ENCODE data around the gene SLC25A1.

Gene SLC25A1

DNA sequence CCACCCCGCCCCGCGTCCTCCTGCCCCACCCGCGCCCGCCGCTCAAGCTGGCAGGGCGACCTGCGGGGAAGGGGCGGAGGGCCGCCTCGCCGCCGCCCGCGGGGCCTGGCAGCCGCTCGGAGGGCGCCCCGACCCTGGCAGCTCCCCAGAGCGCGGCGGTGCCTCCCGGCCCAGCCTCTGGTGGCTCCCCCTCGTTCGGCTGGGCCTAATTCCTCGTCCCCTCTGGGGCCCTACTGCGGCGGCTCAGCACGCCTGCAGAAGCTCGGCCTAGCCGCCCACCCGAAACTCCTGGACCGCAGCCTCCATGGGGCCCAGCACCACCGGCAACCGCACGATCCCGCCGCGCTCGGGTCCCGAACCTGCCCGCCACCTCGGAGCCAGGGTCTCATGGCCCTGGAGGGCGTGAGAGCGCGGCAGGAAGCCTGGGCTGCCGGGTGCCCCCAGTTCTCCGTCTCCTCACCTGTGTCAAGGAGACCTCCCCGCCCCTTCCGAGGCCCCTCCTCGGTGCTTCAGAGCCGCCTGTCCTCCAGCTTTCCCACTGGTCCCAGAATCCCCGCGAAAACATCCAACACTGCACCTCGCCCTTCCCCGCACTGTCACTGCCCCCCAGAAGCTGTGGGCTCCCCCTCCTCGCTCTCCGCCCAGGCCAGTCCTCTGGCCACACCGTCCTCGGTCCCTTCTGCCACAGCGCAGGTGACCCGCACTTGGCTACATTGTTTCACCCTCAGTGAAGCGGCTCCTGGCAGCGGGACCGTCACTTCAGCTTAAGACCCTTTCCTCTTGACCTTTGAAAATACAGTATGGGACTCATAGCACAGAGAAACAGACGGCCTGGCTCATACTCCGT lies 27.8 kb downstream of the SLC25A1 start:
- H3K14ac ChIP-seq (ENCODE audit: low read length in 2 of 2): peak overlapping the region in 1 of 2 experiments; percentile 71
- no peak overlapping the region for H2BK5ac ChIP-seq (ENCODE audit: low read depth, low read length, poor library complexity, severe bottlenecking)
- peaks cover 14% of the 10 kb centered on the region for H3K9me3 ChIP-seq (ENCODE audit: control insufficient read depth, low read length)
- DNase-seq: no peak
- H2AFZ ChIP-seq (ENCODE audit: low read depth, low read length): no peak overlapping the region
- H4K91ac ChIP-seq (ENCODE audit: low read length): no peak overlapping the region
- peaks cover 7% of the 10 kb centered on the region for H3K4me1 ChIP-seq (ENCODE audit: control insufficient read depth, insufficient read depth, low read depth, low read length)
- no peak overlapping the region for H3K18ac ChIP-seq (ENCODE audit: low read depth in 1 of 2, low read length in 2 of 2)
- no peak overlapping the region for H2BK15ac ChIP-seq (ENCODE audit: low read depth, poor library complexity, severe bottlenecking)
- no peak overlapping the region for H3K9ac ChIP-seq (ENCODE audit: low read length)
- H3K23ac ChIP-seq (ENCODE audit: low read length in 2 of 2): no peak overlapping the region
- no peaks in the 10 kb centered on the region for H3K36me3 ChIP-seq (ENCODE audit: control insufficient read depth in 1 of 2, insufficient read depth in 2 of 2, low read depth in 1 of 2, low read length in 2 of 2)
- H3K79me1 ChIP-seq (replicated peaks; ENCODE audit: low read length, poor library complexity, severe bottlenecking): no peaks in the 10 kb centered on the region
- H4K8ac ChIP-seq (ENCODE audit: low read length): no peak overlapping the region
- no peak overlapping the region for H3K27ac ChIP-seq (ENCODE audit: low read length, poor library complexity, severe bottlenecking)
- WGBS: 24% methylated on average over 61 of the region's 68 CpGs
- no peak overlapping the region for H2BK120ac ChIP-seq (ENCODE audit: low read depth, low read length)
- H3K4me3 ChIP-seq (ENCODE audit: insufficient read depth in 1 of 2, low read depth in 1 of 2, low read length in 2 of 2): no peak overlapping the region
- no peak overlapping the region for H3K4ac ChIP-seq (ENCODE audit: low read depth in 1 of 2, low read length in 2 of 2)
- no peak overlapping the region for H2AK5ac ChIP-seq (ENCODE audit: low read length, severe bottlenecking)
- no peak overlapping the region for H2BK12ac ChIP-seq (ENCODE audit: low read length in 2 of 2)
- H3K27me3 ChIP-seq (ENCODE audit: control insufficient read depth in 1 of 2, insufficient read depth in 1 of 2, low read length in 2 of 2): peaks cover 67 to 69% of the 10 kb centered on the region in 2 experiments
- no peak overlapping the region for H3K4me2 ChIP-seq (ENCODE audit: low read length, poor library complexity, severe bottlenecking)

DNA sequence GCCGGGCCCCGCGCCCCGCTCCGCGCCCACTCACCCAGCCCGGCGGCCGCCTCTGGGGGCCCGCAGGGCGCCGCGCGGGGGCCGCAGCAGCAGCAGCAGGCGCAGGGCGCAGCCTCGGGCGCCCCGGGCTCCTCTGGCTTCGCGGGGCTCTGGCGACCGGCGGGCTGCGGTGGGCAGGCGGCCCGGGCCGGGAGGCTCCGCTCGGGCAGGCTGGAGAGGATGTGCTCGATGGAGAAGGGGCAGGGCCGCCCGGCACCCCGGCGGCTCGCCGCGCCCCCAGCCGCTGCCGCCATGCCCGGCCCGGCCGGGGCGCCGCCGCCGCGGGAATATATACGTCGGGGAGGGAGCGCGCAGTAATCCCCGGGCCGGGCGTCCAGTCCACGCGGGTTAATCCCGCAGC lies 28.5 kb downstream of the SLC25A1 start, which contains the start of gene GSC2:
TSS of gene GSC2 (minus strand) at position 302 of the 400 bp plus-strand sequence. CDS start at position 293, 9 bp downstream.
- Histone ChIP-seq H2AK5ac (ENCODE audit: low read length, severe bottlenecking) (no peak within 1 kb of the TSS), H2BK12ac (ENCODE audit: low read length in 2 of 2) (no peak within 1 kb of the TSS), H3K27me3 (ENCODE audit: control insufficient read depth in 1 of 2, insufficient read depth in 1 of 2, low read length in 2 of 2) (peaks cover 63 to 64% of the 10 kb centered on the region in 2 experiments), H3K18ac (ENCODE audit: low read depth in 1 of 2, low read length in 2 of 2) (no peak within 1 kb of the TSS), H3K4me3 (ENCODE audit: insufficient read depth in 1 of 2, low read depth in 1 of 2, low read length in 2 of 2) (no peak within 1 kb of the TSS), H2BK15ac (ENCODE audit: low read depth, poor library complexity, severe bottlenecking) (no peak within 1 kb of the TSS), H3K27ac (ENCODE audit: low read length, poor library complexity, severe bottlenecking) (no peak within 1 kb of the TSS), H4K8ac (ENCODE audit: low read length) (no peak within 1 kb of the TSS), H3K79me1 (replicated peaks; ENCODE audit: low read length, poor library complexity, severe bottlenecking) (no peaks in the 10 kb centered on the region), H3K36me3 (ENCODE audit: control insufficient read depth in 1 of 2, insufficient read depth in 2 of 2, low read depth in 1 of 2, low read length in 2 of 2) (no peaks in the 10 kb centered on the region), H2AFZ (ENCODE audit: low read depth, low read length) (no peak within 1 kb of the TSS), H3K4me1 (ENCODE audit: control insufficient read depth, insufficient read depth, low read depth, low read length) (peaks cover 7% of the 10 kb centered on the region), H3K23ac (ENCODE audit: low read length in 2 of 2) (no peak within 1 kb of the TSS), H4K91ac (ENCODE audit: low read length) (no peak within 1 kb of the TSS), H3K9me3 (ENCODE audit: control insufficient read depth, low read length) (peaks cover 14% of the 10 kb centered on the region), H3K4me2 (ENCODE audit: low read length, poor library complexity, severe bottlenecking) (peak within 1 kb of the TSS; percentile 28), H3K4ac (ENCODE audit: low read depth in 1 of 2, low read length in 2 of 2) (no peak within 1 kb of the TSS), H2BK120ac (ENCODE audit: low read depth, low read length) (no peak within 1 kb of the TSS), H2BK5ac (ENCODE audit: low read depth, low read length, poor library complexity, severe bottlenecking) (no peak within 1 kb of the TSS), H3K14ac (ENCODE audit: low read length in 2 of 2) (peak within 1 kb of the TSS in 1 of 2 experiments; percentile 71), H3K9ac (ENCODE audit: low read length) (no peak within 1 kb of the TSS)
- DNase-seq: no peak
- WGBS: 5% methylated on average over 25 of the region's 59 CpGs

DNA sequence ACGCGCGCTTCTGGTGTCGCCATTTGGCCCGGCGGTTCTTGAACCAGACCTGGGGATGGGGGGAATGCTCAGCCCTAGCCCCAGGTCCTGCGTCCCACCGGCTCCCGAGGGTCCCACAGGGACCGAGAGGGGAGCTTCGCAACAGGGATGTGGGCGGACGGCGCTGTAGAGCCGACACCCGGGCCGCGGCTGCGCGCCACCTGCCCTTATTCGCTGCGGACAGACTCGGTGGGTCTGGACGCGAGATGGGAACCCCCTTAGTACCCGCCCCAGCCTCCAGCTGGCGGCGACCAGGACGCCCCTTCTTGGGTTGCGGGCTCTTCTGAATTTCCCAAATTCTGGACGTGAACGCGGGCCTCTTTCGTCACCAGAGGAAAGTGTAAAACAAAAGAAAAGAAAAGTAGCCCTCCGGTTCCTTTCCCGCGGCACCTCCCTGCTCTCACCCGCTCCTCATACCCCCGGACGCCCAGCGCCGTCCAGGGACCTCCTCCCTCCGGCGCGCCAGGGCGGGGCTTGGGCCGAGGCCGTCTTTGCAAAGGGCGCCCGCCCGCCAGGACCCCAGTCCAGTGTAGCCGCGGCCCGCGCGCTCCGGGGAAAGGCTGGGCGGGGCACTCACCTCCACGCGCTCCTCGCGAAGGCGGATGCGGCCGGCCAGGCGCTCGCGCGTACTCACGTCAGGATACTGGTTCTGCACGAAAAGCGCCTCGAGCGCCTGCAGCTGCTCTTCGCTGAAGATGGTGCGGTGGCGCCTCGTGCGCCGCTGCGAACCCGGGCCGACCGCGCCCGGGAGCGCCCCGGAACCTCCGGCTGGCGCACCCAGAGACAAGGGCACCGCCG lies 29.3 kb downstream of the SLC25A1 start:
- H3K4me2 ChIP-seq (ENCODE audit: low read length, poor library complexity, severe bottlenecking): peak overlapping the region; percentile 28
- peaks cover 7% of the 10 kb centered on the region for H3K4me1 ChIP-seq (ENCODE audit: control insufficient read depth, insufficient read depth, low read depth, low read length)
- no peak overlapping the region for H3K4ac ChIP-seq (ENCODE audit: low read depth in 1 of 2, low read length in 2 of 2)
- no peak overlapping the region for H4K91ac ChIP-seq (ENCODE audit: low read length)
- no peak overlapping the region for H2AK5ac ChIP-seq (ENCODE audit: low read length, severe bottlenecking)
- no peak for DNase-seq
- H2AFZ ChIP-seq (ENCODE audit: low read depth, low read length): no peak overlapping the region
- no peak overlapping the region for H2BK5ac ChIP-seq (ENCODE audit: low read depth, low read length, poor library complexity, severe bottlenecking)
- peaks cover 14% of the 10 kb centered on the region for H3K9me3 ChIP-seq (ENCODE audit: control insufficient read depth, low read length)
- no peak overlapping the region for H2BK120ac ChIP-seq (ENCODE audit: low read depth, low read length)
- H3K27me3 ChIP-seq (ENCODE audit: control insufficient read depth in 1 of 2, insufficient read depth in 1 of 2, low read length in 2 of 2): peaks cover 61 to 62% of the 10 kb centered on the region in 2 experiments
- H3K79me1 ChIP-seq (replicated peaks; ENCODE audit: low read length, poor library complexity, severe bottlenecking): no peaks in the 10 kb centered on the region
- no peak overlapping the region for H3K9ac ChIP-seq (ENCODE audit: low read length)
- no peak overlapping the region for H3K18ac ChIP-seq (ENCODE audit: low read depth in 1 of 2, low read length in 2 of 2)
- no peak overlapping the region for H2BK15ac ChIP-seq (ENCODE audit: low read depth, poor library complexity, severe bottlenecking)
- no peak overlapping the region for H3K23ac ChIP-seq (ENCODE audit: low read length in 2 of 2)
- H3K27ac ChIP-seq (ENCODE audit: low read length, poor library complexity, severe bottlenecking): no peak overlapping the region
- WGBS: 11% methylated on average over 89 of the region's 92 CpGs
- no peak overlapping the region for H3K4me3 ChIP-seq (ENCODE audit: insufficient read depth in 1 of 2, low read depth in 1 of 2, low read length in 2 of 2)
- no peak overlapping the region for H2BK12ac ChIP-seq (ENCODE audit: low read length in 2 of 2)
- no peaks in the 10 kb centered on the region for H3K36me3 ChIP-seq (ENCODE audit: control insufficient read depth in 1 of 2, insufficient read depth in 2 of 2, low read depth in 1 of 2, low read length in 2 of 2)
- no peak overlapping the region for H3K14ac ChIP-seq (ENCODE audit: low read length in 2 of 2)
- H4K8ac ChIP-seq (ENCODE audit: low read length): no peak overlapping the region
